CD14-positive monocyte (primary cell): ENCODE measurements around the gene DPP6. TPM values are rescaled to one million over a fixed set of nuclear protein-coding genes. Genes with fewer than 3 reads are reported as not detected.

ENCODE experiments used
- DNase-seq, 3 donors: peaks; one replicate each; pipeline ENCODE4 v3.0.0-alpha.2; 2011 to 2022
- H2AFZ ChIP-seq: 2 replicates; pipeline ENCODE4 v1.6.0; 2012; ENCODE audit warnings: mild to moderate bottlenecking, low read depth, low read length, inconsistent platforms; ENCODE audit not compliant: insufficient read depth, poor library complexity, severe bottlenecking
- H3K27ac ChIP-seq, 2 donors: 1 replicate in 1 of 2; 2 replicates in 1 of 2; pipeline ENCODE4 v1.5.1; 2012 to 2013; ENCODE audit warnings: low read length in 2 of 2, control low read depth in 1 of 2, inconsistent platforms in 1 of 2, low read depth in 1 of 2, mild to moderate bottlenecking in 1 of 2
- H3K27me3 ChIP-seq, 2 donors: one replicate each; pipeline versions ENCODE4 v1.6.0 to v1.6.1; 2011 to 2013; ENCODE audit warnings: low read length in 2 of 2; ENCODE audit not compliant: control insufficient read depth in 2 of 2, insufficient read depth in 2 of 2
- H3K36me3 ChIP-seq, 2 donors: replicated peaks in 1 of 2; 1 replicate in 1 of 2; 2 replicates in 1 of 2; pipeline versions ENCODE4 v1.5.1 to v1.6.1; 2012 to 2013; ENCODE audit warnings: low read length in 2 of 2, control low read depth in 1 of 2, inconsistent platforms in 1 of 2, mild to moderate bottlenecking in 1 of 2; ENCODE audit not compliant: insufficient read depth in 2 of 2, control insufficient read depth in 1 of 2
- H3K4me1 ChIP-seq, 2 donors: 1 replicate in 1 of 2; 2 replicates in 1 of 2; pipeline versions ENCODE4 v1.5.1 to v1.6.1; 2012 to 2013; ENCODE audit warnings: low read length in 2 of 2, control low read depth in 1 of 2, inconsistent platforms in 1 of 2, mild to moderate bottlenecking in 1 of 2, moderate library complexity in 1 of 2; ENCODE audit not compliant: insufficient read depth in 2 of 2, control insufficient read depth in 1 of 2
- H3K4me2 ChIP-seq: replicated peaks from 2 replicates; pipeline ENCODE3; 2012; ENCODE audit warnings: low read length, moderate library complexity, mild to moderate bottlenecking; ENCODE audit not compliant: poor library complexity, severe bottlenecking; ENCODE audit errors: extremely low read depth
- H3K4me3 ChIP-seq, 3 experiments: fragments of 200-600 bp in 1 of 3; sonication (generic) in 1 of 3; replicated peaks in 1 of 3; 1 replicate in 2 of 3; 2 replicates in 1 of 3; pipeline ENCODE4 v1.5.1; 2011 to 2013; ENCODE audit warnings: low read length in 3 of 3, mild to moderate bottlenecking in 3 of 3, control low read depth in 2 of 3, low read depth in 2 of 3, inconsistent platforms in 1 of 3, moderate library complexity in 1 of 3
- H3K79me2 ChIP-seq: 2 replicates; pipeline ENCODE4 v1.6.0; 2012; ENCODE audit warnings: mild to moderate bottlenecking, control low read depth, inconsistent platforms, low read length, moderate library complexity; ENCODE audit not compliant: insufficient read depth
- H3K9ac ChIP-seq: 2 replicates; pipeline ENCODE4 v1.6.0; 2017; ENCODE audit warnings: low read length, mild to moderate bottlenecking; ENCODE audit not compliant: insufficient read depth, poor library complexity, severe bottlenecking
- H3K9me3 ChIP-seq, 2 donors: replicated peaks in 1 of 2; 1 replicate in 1 of 2; 2 replicates in 1 of 2; pipeline versions ENCODE4 v1.5.1 to v1.6.1; 2012 to 2013; ENCODE audit warnings: low read length in 2 of 2, control low read depth in 1 of 2; ENCODE audit not compliant: control insufficient read depth in 1 of 2, insufficient read depth in 1 of 2
- H4K20me1 ChIP-seq: 2 replicates; pipeline ENCODE4 v1.6.0; 2012; ENCODE audit warnings: mild to moderate bottlenecking, low read length, control low read depth, moderate library complexity; ENCODE audit not compliant: insufficient read depth
- H3K27ac Mint-ChIP-seq, 7 donors: one replicate each; pipeline ENCODE4 v1.8.0; 2020; ENCODE audit warnings: mild to moderate bottlenecking in 7 of 7, mixed read lengths in 7 of 7, moderate library complexity in 6 of 7, inconsistent platforms in 2 of 7
- H3K27me3 Mint-ChIP-seq, 3 donors: one replicate each; pipeline ENCODE4 v1.8.0; 2021 to 2022; ENCODE audit warnings: low read depth in 3 of 3, mild to moderate bottlenecking in 3 of 3, mixed read lengths in 3 of 3, moderate library complexity in 3 of 3, inconsistent platforms in 1 of 3
- H3K36me3 Mint-ChIP-seq, 2 donors: one replicate each; pipeline ENCODE4 v1.8.0; 2020; ENCODE audit warnings: mixed read lengths in 2 of 2, inconsistent platforms in 1 of 2, mild to moderate bottlenecking in 1 of 2
- H3K4me1 Mint-ChIP-seq: one replicate; pipeline ENCODE4 v1.8.0; 2020; ENCODE audit warnings: mild to moderate bottlenecking, mixed read lengths
- H3K4me3 Mint-ChIP-seq, 2 donors: one replicate each; pipeline ENCODE4 v1.8.0; 2020; ENCODE audit warnings: mild to moderate bottlenecking in 2 of 2, mixed read lengths in 2 of 2, moderate library complexity in 1 of 2
- H3K9me3 Mint-ChIP-seq, 7 donors: one replicate each; pipeline ENCODE4 v1.8.0; 2020 to 2022; ENCODE audit warnings: mixed read lengths in 7 of 7, mild to moderate bottlenecking in 6 of 7, moderate library complexity in 6 of 7, inconsistent platforms in 2 of 7
- WGBS: methylation state at CpG from one replicate; pipeline ENCODE4 v1.1.5; 2013; ENCODE audit warnings: missing lambda C conversion rate; ENCODE audit not compliant: insufficient coverage; 5-methylcytosine and 5-hydroxymethylcytosine counted together
- intact Hi-C, 2 donors: fragments of 100-400 bp; cut with micrococcal nuclease; formaldehyde crosslinking; loops; one replicate each; pipeline versions ENCODE4 v1.15.0 to v1.15.1; 2023
- polyA plus RNA-seq, 3 donors: library from polyadenylated mRNA; depleted of rRNA in 1 of 3; unstranded in 2 of 3; stranded (reverse) in 1 of 3; fragments of 300-500 nt in 2 of 3; fragments of >200 nt in 1 of 3; fragmentation: Illumina TruSeq in 2 of 3; gene quantifications; 1 replicate in 2 of 3; 2 replicates in 1 of 3; pipeline ENCODE4 v1.2.3, GENCODE V29; 2012 to 2021
- TF ChIP-seq, protein P1 (sequence below): fragments of 200-600 bp; IDR thresholded peaks from one replicate; pipeline ENCODE4 v1.8.0; 2022; ENCODE audit warnings: antibody characterized with exemption, mild to moderate bottlenecking

Gene DPP6
- polyA plus RNA-seq, 3 donors = not detected

GRCh38 chr7:154424350-154424749 is 372.2 kb downstream of the DPP6 start:
- Mint-ChIP-seq H3K27me3 (no peaks in the 10 kb centered on the region), H3K9me3 (peaks cover 1 to 22% (median 7%) of the 10 kb centered on the region in 7 donors), H3K4me3 (no peak overlapping the region), H3K4me1 (no peaks in the 10 kb centered on the region), H3K27ac (no peak overlapping the region), H3K36me3 (no peaks in the 10 kb centered on the region)
- no peak overlapping the region for H3K4me3 ChIP-seq
- no peaks in the 10 kb centered on the region for H4K20me1 ChIP-seq
- TF ChIP-seq, protein P1, sequence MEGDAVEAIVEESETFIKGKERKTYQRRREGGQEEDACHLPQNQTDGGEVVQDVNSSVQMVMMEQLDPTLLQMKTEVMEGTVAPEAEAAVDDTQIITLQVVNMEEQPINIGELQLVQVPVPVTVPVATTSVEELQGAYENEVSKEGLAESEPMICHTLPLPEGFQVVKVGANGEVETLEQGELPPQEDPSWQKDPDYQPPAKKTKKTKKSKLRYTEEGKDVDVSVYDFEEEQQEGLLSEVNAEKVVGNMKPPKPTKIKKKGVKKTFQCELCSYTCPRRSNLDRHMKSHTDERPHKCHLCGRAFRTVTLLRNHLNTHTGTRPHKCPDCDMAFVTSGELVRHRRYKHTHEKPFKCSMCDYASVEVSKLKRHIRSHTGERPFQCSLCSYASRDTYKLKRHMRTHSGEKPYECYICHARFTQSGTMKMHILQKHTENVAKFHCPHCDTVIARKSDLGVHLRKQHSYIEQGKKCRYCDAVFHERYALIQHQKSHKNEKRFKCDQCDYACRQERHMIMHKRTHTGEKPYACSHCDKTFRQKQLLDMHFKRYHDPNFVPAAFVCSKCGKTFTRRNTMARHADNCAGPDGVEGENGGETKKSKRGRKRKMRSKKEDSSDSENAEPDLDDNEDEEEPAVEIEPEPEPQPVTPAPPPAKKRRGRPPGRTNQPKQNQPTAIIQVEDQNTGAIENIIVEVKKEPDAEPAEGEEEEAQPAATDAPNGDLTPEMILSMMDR = no peak
- intact Hi-C loops = no loop called here
- H3K4me2 ChIP-seq = no peak overlapping the region
- no peaks in the 10 kb centered on the region for H3K4me1 ChIP-seq
- H2AFZ ChIP-seq = no peak overlapping the region
- DNase-seq = no peak
- no peak overlapping the region for H3K9ac ChIP-seq
- no peak overlapping the region for H3K27ac ChIP-seq
- H3K79me2 ChIP-seq = no peaks in the 10 kb centered on the region
- 81% methylated on average over 5 of the region's 8 CpGs for WGBS
- no peaks in the 10 kb centered on the region for H3K36me3 ChIP-seq
- H3K9me3 ChIP-seq = peaks cover 9 to 19% of the 10 kb centered on the region in 2 donors
- H3K27me3 ChIP-seq = no peaks in the 10 kb centered on the region

GRCh38 chr7:154425271-154425670 is 373.1 kb downstream of the DPP6 start:
- Histone ChIP-seq H3K4me1 (no peaks in the 10 kb centered on the region), H3K27ac (no peak overlapping the region), H3K36me3 (no peaks in the 10 kb centered on the region), H3K79me2 (no peaks in the 10 kb centered on the region), H4K20me1 (no peaks in the 10 kb centered on the region), H3K9me3 (peaks cover 13 to 28% of the 10 kb centered on the region in 2 donors), H3K27me3 (no peaks in the 10 kb centered on the region), H2AFZ (no peak overlapping the region), H3K9ac (no peak overlapping the region), H3K4me2 (no peak overlapping the region), H3K4me3 (no peak overlapping the region)
- H3K27me3 Mint-ChIP-seq = no peaks in the 10 kb centered on the region
- intact Hi-C loops = no loop called here
- H3K4me3 Mint-ChIP-seq = no peak overlapping the region
- no peaks in the 10 kb centered on the region for H3K36me3 Mint-ChIP-seq
- 69% methylated on average over 2 of the region's 2 CpGs for WGBS
- H3K9me3 Mint-ChIP-seq = peaks cover 1 to 27% (median 5%) of the 10 kb centered on the region in 7 donors
- no peak overlapping the region for H3K27ac Mint-ChIP-seq
- TF ChIP-seq, protein P1 = no peak
- no peaks in the 10 kb centered on the region for H3K4me1 Mint-ChIP-seq
- DNase-seq = no peak
